AG09319 (cell line): ENCODE measurements around the gene CES2.
A peak's percentile ranks its signal among the peaks of the same experiment; 100 is the strongest.

Experiments
- DNase-seq: peaks from one replicate; pipeline ENCODE4 v3.0.0-alpha.2; 2010; ENCODE audit warnings: low read depth; ENCODE audit errors: extremely low read depth
- TF ChIP-seq, protein P1 (sequence below): IDR thresholded peaks from 2 replicates; pipeline ENCODE4 v1.5.1; 2011; ENCODE audit warnings: low read depth, mild to moderate bottlenecking, inconsistent platforms, low read length, moderate library complexity

The CES2 gene

DNA sequence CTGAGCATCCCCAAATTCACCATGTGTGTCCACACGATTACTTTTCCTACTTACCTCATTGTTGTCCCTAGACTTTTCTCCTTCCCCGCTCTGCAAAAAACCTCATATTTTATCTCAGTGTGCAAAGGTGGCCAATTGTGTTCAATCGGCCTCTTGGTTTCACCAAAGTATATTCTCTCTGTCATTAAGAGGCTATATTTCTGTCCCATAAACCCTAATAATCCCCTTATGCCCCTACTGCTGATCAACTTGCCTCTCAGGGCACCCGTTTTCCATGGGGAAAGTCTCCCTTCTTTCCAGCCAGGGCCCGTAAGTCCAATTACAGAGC lies 11.6 kb downstream of the CES2 start:
- DNase-seq: no peak
- TF ChIP-seq, protein P1, sequence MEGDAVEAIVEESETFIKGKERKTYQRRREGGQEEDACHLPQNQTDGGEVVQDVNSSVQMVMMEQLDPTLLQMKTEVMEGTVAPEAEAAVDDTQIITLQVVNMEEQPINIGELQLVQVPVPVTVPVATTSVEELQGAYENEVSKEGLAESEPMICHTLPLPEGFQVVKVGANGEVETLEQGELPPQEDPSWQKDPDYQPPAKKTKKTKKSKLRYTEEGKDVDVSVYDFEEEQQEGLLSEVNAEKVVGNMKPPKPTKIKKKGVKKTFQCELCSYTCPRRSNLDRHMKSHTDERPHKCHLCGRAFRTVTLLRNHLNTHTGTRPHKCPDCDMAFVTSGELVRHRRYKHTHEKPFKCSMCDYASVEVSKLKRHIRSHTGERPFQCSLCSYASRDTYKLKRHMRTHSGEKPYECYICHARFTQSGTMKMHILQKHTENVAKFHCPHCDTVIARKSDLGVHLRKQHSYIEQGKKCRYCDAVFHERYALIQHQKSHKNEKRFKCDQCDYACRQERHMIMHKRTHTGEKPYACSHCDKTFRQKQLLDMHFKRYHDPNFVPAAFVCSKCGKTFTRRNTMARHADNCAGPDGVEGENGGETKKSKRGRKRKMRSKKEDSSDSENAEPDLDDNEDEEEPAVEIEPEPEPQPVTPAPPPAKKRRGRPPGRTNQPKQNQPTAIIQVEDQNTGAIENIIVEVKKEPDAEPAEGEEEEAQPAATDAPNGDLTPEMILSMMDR: no peak

DNA sequence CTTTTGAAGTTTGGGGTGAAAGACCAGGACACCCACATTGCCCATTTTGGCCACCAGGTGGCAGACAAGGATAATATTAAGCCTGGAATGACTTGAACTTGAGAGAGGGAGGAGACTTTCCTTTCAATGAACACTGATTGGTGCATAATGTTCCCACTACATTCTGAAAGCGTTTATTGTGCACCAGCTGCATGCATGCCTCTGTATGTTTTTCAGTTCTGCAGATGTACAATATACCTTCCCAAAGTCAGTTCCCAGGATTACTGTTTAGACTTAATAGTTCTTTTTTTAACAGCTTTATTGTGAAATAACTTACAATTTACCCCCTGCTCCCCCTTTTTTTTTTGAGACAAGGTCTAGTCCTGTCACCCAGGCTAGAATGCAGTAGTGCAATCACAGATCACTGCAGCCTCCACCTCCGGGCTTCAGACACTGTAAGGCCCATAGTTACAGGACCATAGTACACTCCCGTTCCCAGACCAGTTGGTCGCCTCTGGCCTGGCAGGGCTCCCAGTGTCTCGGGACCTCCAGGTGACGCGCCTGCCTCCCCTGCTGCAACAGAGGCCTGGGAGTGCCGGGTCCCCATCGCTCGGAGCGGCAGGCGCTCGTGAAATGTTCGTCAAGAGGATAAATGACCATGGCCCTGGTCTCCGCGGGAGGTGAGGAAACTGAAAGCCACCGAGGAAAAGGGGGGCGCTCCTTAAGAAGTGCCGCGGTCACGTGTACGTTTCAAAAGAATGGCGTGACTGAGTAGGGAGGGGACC lies 12.2 kb downstream of the CES2 start:
- DNase-seq: peak; percentile 57
- TF ChIP-seq, protein P1: peak; percentile 84

DNA sequence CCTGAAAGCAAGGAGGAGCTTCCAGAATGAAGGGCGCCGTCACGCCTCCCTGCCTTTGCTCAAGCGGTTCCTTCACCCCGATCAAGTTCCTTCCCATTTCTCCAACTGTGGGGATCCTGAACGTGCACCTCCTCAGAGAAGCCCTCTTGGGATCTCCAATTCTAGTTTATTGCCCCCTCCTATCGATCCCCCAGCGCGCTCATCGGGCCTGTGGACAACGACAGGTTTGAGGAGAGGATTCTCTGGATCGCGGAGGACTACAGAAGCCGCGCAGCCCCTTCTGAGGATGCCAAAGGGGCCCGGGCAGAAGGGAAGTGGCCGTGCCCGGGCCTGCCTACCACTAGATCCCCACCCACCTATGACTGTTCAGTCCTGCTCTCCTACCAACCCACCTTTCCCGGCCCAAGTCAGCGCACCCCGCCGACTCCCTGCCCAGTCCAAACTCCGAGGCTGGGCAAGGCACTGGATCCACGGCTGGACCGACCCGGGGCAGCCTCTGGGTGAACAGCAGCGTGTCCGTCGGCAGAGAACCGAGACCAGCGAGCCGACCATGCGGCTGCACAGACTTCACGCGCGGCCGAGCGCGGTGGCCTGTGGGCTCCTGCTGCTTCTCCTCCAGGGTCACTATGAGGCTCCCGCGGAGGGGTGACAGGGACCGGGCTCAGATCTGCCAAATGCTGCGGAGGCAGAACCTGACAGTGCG lies 13.0 kb downstream of the CES2 start:
- TF ChIP-seq, protein P1: no peak
- no peak for DNase-seq

DNA sequence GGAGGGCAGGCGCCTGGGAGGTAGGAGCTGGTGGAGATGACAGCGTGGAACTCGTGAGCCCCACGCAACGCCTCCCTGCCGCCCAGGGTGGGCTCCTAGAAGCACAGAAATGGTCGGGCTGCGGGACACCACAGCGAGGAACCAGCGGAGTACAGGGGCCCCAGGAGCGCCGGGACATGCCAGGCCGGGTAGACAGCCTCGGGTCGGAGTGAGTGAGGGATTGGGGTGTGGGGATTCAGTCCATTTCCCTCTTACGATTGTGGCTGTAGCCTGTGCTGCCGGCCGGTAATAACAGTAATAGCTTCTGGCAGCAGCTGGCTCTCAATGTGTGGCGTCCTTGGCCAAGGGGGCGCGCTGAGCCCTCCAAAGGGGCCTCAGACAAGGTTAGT lies 13.5 kb downstream of the CES2 start:
- TF ChIP-seq, protein P1: no peak

DNA sequence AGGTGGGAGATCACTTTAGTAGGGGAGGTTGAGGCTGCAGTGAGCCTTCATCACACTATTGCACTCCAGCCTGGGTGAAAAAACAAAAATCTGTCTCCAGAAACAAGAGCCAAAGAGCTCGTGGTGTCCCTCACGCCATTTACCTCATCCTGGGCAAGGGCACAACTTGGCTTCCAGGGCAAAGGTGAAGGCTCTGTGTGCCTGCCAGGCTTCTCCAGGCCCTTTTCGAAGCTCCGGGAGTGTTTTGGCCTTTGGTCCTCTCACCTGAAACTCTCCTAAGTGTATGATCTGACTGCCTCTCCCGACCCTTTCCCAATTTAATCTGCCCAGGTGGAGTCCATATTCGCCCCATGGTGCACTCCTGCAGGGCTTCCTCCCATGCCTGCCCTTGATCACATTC lies 14.2 kb downstream of the CES2 start:
- no peak for DNase-seq
- TF ChIP-seq, protein P1: no peak

More for the DNA sequence above, 13.5 kb downstream of the CES2 start:
- DNase-seq: no peak

DNA sequence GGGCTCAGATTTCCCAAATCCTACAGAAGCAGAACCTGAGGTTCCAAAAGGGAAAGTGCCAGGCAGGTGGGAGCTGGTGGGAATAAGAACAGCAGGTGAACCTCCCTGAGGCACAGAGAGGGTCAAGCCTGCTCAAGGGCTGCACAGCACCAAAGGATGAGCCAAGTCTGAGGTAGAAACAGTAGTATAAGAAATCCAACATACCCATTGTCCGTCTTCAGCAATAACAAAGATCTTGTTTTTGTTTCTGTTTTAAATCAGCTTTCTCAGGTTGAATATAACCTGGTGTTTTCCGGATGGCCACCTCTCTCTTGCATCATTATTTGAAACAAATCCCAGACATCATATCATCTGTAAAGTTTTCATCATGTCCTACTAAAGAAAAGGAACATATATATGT lies 15.1 kb downstream of the CES2 start:
- TF ChIP-seq, protein P1: no peak

DNA sequence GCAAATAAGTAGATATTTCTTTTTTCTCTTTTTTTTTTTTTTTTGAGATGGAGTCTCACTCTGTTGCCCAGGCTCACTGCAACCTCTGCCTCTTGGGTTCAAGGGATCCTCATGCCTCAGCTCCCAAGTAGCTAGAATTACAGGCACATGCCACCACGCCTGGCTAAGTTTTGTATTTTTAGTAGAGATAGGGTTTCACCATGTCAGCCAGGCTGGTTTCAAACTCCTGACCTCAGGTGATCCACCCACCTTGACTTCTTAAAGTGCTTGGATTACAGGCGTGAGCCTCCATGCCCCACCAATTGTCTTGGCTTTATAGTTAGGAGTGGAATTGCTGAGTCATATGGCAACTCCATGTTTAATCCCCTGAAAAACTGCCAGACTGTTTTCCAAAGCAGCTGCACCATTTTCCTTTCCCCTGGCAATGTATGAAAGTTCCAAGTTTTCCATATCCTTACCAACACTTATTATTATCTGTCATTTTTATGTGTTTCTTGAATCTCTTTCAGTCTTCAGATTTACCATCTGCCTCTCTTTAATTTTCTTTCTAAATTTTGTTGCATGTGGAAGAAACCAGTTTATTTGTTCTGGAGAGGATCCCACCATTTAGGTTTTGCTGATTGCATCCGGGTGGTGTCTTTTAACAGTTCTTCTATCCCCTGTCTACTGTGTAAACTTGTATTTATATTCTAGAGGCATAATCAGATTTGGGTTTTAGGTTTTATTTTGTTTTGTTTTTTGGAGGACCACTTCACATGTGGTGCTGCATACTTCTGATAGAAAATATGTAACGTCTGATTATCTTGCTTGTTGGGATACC lies 15.9 kb downstream of the CES2 start:
- no peak for DNase-seq
- TF ChIP-seq, protein P1: no peak

More for the DNA sequence above, 15.1 kb downstream of the CES2 start:
- DNase-seq: no peak
